T47D (cell line): Measurements from ENCODE around the gene RPS6KC1.
A peak's percentile ranks its signal among the peaks of the same experiment; 100 is the strongest.
"Not testable (repeated sequence)": the region's sequence is repeated elsewhere in the genome, so short reads cannot be mapped to it uniquely, and the experiment has no call there.

Experiments
- DNase-seq, 2 experiments: peaks; one replicate each; pipeline versions ENCODE4 v3.0.0 to v3.0.0-alpha.2; 2011 to 2012; ENCODE audit warnings: low read depth in 1 of 2, low spot score in 1 of 2
- JUND ChIP-seq: IDR thresholded peaks from 2 replicates; pipeline ENCODE4 v1.6.1; 2012; ENCODE audit warnings: low read depth
- in situ Hi-C: cut with HindIII; loops from 2 replicates; pipeline ENCODE4 v1.10.0; 2016; ENCODE audit warnings: low sequenced_read_pairs, low pct_unique_long_range_greater_than_20kb

The RPS6KC1 gene

DNA sequence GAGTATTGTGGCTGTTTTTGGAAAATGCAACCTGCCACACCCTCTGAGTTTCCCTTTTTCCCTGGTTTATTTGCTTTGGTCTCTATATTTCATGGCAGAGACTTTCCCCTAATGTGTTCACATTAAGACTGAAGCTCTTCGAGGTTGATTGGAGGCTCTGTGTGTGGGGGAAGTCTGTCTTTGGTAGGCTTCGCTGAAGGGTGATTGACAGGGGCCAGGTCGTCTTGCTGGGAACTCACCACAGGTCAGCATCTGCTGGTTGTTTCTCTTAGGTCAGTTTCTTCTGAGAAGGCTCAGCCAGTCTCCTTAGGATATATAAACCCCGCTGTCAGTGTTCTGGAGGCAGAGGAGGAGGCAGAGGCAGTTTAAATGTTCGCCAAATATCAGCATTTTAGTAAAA lies 249.4 kb downstream of the RPS6KC1 start:
- in situ Hi-C loops: no loop called here

DNA sequence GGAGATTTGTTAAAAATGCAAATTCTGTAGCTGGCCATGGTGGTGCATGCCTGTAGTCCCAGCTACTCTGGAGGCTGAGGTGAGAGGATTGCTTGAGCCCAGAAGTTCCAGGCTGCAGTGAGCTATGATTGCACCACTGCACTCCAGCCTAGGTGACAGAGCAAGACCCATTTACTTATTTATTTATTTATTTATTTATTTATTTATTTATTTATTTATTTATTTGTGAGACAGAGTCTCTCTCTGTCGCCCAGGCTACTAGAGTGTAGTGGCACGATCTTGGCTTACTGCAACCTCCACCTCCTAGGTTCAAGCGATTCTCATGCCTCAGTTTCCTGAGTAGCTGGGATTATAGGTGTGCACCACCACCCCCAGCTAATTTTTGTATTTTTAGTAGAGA lies 250.5 kb downstream of the RPS6KC1 start:
- DNase-seq, in situ Hi-C loops: not testable (repeated sequence)

More for the DNA sequence above, 249.4 kb downstream of the RPS6KC1 start:
- no peak for TF ChIP-seq JUND
- DNase-seq: no peak

DNA sequence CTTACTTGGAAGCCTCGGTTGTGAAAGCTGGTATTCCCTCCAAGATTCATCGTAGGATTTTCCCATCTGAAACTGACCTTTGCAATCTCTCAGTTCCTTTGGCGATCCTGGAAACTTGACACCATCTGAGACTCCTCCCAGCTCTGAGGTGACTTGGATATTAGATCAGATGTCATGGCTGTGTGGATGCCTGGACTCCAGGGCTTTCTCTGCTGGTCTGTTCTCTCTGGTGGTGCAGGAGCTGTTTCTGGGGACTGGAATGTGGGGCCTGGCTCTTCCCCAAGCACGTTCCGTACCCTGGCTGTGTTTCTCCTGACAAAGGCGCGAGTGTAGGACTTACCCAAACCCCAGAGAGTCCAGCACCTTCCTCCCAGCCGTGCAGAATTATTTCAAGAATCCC lies 252.2 kb downstream of the RPS6KC1 start:
- TF ChIP-seq JUND: no peak
- in situ Hi-C loops: no loop called here

DNA sequence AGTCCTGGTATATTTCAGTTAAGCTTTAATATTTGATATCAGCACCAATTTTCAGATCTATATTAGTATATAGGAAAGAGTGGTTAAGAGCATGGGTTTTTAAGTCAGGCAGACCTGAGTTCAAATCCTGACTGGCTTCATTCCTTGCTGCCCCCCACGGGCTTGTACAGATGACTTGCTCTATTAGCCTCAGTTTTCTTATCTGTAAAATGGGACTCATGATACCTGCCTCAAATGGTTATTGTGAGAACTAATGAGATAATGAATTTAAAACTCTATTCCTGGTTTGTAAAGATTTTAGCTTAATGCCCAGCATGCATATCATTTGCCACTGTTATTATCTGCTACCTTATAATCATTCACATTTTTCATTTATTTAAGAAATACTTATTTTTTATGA lies 264.5 kb downstream of the RPS6KC1 start:
- no peak for TF ChIP-seq JUND
- no peak for DNase-seq
- in situ Hi-C loops: no loop called here

More for the DNA sequence above, 252.2 kb downstream of the RPS6KC1 start:
- peak in 1 of 2 experiments; percentile 18 for DNase-seq

DNA sequence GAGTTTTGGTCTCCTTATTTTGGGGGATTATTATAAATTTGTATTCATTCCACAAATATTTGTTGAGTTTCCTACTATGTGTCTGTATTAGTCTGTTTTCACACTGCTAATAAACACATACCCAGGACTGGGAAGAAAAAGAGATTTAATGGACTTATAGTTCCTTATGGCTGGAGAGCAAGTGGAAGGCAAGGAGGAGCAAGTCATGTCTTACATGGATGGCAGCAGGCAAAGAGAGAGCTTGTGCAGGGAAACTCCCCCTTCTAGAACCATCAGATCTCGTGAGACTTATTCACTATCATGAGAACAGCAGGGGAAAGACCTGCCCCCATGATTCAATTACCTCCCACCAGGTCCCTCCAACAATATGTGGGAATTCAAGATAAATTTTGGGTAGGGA lies 267.4 kb downstream of the RPS6KC1 start:
- in situ Hi-C loops: not testable (repeated sequence)

DNA sequence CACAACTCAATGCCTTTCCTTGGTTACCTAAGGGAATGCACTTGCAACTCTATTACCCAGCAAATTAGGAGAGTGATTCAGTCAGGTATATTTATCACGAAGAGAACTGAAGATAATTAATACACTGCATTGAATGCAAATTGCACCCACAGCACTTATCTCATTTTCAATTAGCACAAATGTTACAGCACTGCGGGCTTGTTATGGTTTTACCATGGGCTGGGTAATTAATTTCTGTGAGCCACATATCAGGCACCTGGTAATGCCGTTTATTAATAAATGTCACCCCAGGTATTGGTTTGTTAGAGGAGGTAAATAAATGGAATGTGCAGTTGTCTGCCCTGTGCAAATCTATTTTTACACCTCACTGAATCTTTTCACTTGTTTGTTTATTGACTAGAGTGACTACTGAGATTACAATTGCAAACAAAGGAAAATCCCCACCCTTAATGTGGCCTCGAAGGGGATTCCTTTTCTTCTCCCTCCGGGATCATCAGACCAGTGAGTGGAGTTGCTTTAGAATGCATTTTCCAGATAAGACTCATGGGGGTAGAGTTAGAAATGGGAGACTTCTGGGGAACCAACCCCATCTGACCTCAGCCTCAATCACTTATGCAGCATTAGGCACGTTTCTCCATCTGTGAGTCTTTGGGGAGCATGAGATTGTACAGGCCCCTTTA lies 269.3 kb downstream of the RPS6KC1 start:
- in situ Hi-C loops: no loop called here
- no peak for TF ChIP-seq JUND

More for the DNA sequence above, 267.4 kb downstream of the RPS6KC1 start:
- not testable (repeated sequence) for DNase-seq

More for the DNA sequence above, 269.3 kb downstream of the RPS6KC1 start:
- no peak for DNase-seq
